Right ventricle myocardium inferior (tissue), 1 donor: ENCODE measurements around the gene IGSF5. TPM values are rescaled to one million over a fixed set of nuclear protein-coding genes. Genes with fewer than 3 reads are reported as not detected.
"Not testable (repeated sequence)": the region's sequence is repeated elsewhere in the genome, so short reads cannot be mapped to it uniquely, and the experiment has no call there.

Experiments
- ATAC-seq: fragments of 200-7000 bp; cut with Tn5 transposase; one replicate; pipeline ENCODE4 v1.9.1; 2020; ENCODE audit warnings: mild to moderate bottlenecking, moderate library complexity
- DNase-seq: peaks from one replicate; pipeline ENCODE4 v3.0.0; 2021; ENCODE audit errors: missing footprints
- intact Hi-C: fragments of 100-400 bp; cut with DNase I; formaldehyde crosslinking; loops from one replicate; pipeline ENCODE4 v1.11.0; 2022
- total RNA-seq: library from RNA; stranded (reverse); fragmentation: NEBNext Ultra II Directional; extraction: Animal tissue kit (Norgen Biotek cat#: 25700); gene quantifications from one replicate; pipeline ENCODE4 v1.2.1, GENCODE V29; 2021
- donor health status: DM: no; HTN: yes; CAD: no; lungs with severe emphysema.

The IGSF5 gene
- total RNA-seq, 1 donor from 2014 or later, result 3.2 TPM

GRCh38 chr21:39730418-39731157, 14.4 kb upstream of the IGSF5 start:
- intact Hi-C loops, result no loop called here
- no peak for ATAC-seq

GRCh38 chr21:39736716-39737115, 8.3 kb upstream of the IGSF5 start:
- ATAC-seq, result peak; percentile 28
- no peak for DNase-seq

More at GRCh38 chr21:39730418-39731157, 14.4 kb upstream of the IGSF5 start:
- no peak for DNase-seq

GRCh38 chr21:39737376-39738000, 7.5 kb upstream of the IGSF5 start:
- intact Hi-C loops, result no loop called here
- no peak for ATAC-seq
- DNase-seq, result no peak

More at GRCh38 chr21:39736716-39737115, 8.3 kb upstream of the IGSF5 start:
- intact Hi-C loops, result no loop called here

GRCh38 chr21:39738566-39738965, 6.4 kb upstream of the IGSF5 start:
- ATAC-seq, result no peak
- no peak for DNase-seq
- intact Hi-C loops, result no loop called here

GRCh38 chr21:39739531-39739930, 5.5 kb upstream of the IGSF5 start:
- ATAC-seq, intact Hi-C loops: not testable (repeated sequence)
- DNase-seq, result peak; percentile 53

- DNase-seq, intact Hi-C loops, ATAC-seq: not testable (repeated sequence)
Measured at GRCh38 chr21:39742561-39742960, 2.4 kb upstream of the IGSF5 start.

- intact Hi-C loops, ATAC-seq, DNase-seq: not testable (repeated sequence)
Measured at GRCh38 chr21:39745332-39745731, 349 bp downstream of the IGSF5 start.

GRCh38 chr21:39750670-39751069, 5.7 kb downstream of the IGSF5 start:
- ATAC-seq (no peak), DNase-seq (no peak)
- intact Hi-C loops, result no loop called here

GRCh38 chr21:39754811-39755210, 9.8 kb downstream of the IGSF5 start:
- intact Hi-C loops, result no loop called here
- ATAC-seq, result no peak
- DNase-seq, result no peak

GRCh38 chr21:39756285-39756684, 11.3 kb downstream of the IGSF5 start:
- ATAC-seq (no peak), DNase-seq (no peak)
- intact Hi-C loops, result no loop called here

GRCh38 chr21:39763272-39763970, 18.4 kb downstream of the IGSF5 start:
- DNase-seq (no peak), ATAC-seq (no peak)

GRCh38 chr21:39774227-39774626, 29.2 kb downstream of the IGSF5 start:
- intact Hi-C loops, result no loop called here
- ATAC-seq (no peak), DNase-seq (no peak)

More at GRCh38 chr21:39763272-39763970, 18.4 kb downstream of the IGSF5 start:
- intact Hi-C loops, result no loop called here

- ATAC-seq, result no peak
- intact Hi-C loops, result no loop called here
- DNase-seq, result no peak
Measured at GRCh38 chr21:39775816-39776215, 30.8 kb downstream of the IGSF5 start.

- ATAC-seq (no peak), DNase-seq (no peak)
- intact Hi-C loops, result no loop called here
Measured at GRCh38 chr21:39776589-39776988, 31.6 kb downstream of the IGSF5 start.

GRCh38 chr21:39781331-39781730, 36.3 kb downstream of the IGSF5 start:
- no peak for DNase-seq
- no peak for ATAC-seq
- intact Hi-C loops, result no loop called here

- DNase-seq, result peak; percentile 83
- ATAC-seq, result peak; percentile 98
- intact Hi-C loops, result loop anchor here (1.0 kb wide), 1 partner anchor 331 kb away; no protein-coding TSS in a partner anchor
Measured at GRCh38 chr21:39788383-39788782, 43.4 kb downstream of the IGSF5 start.

- no peak for ATAC-seq
- DNase-seq, result no peak
- intact Hi-C loops, result no loop called here
Measured at GRCh38 chr21:39796466-39796865, 51.5 kb downstream of the IGSF5 start.

GRCh38 chr21:39799178-39799577, 54.2 kb downstream of the IGSF5 start:
- intact Hi-C loops, result no loop called here
- ATAC-seq (peak; percentile 77), DNase-seq (peak; percentile 73)

- ATAC-seq (no peak), DNase-seq (no peak)
- intact Hi-C loops, result no loop called here
Measured at GRCh38 chr21:39800311-39800710, 55.3 kb downstream of the IGSF5 start.

- DNase-seq, result no peak
- no peak for ATAC-seq
- intact Hi-C loops, result no loop called here
Measured at GRCh38 chr21:39802217-39802616, 57.2 kb downstream of the IGSF5 start.
